Measurements from ENCODE around the gene KASH5. TPM values are rescaled to one million over a fixed set of nuclear protein-coding genes. Genes with fewer than 3 reads are reported as not detected.
"Not testable (repeated sequence)": the region's sequence is repeated elsewhere in the genome, so short reads cannot be mapped to it uniquely, and the experiment has no call there.

Gene KASH5
- polyA plus RNA-seq, 3 donors: 0.14 to 0.57 (median 0.45) TPM

DNA sequence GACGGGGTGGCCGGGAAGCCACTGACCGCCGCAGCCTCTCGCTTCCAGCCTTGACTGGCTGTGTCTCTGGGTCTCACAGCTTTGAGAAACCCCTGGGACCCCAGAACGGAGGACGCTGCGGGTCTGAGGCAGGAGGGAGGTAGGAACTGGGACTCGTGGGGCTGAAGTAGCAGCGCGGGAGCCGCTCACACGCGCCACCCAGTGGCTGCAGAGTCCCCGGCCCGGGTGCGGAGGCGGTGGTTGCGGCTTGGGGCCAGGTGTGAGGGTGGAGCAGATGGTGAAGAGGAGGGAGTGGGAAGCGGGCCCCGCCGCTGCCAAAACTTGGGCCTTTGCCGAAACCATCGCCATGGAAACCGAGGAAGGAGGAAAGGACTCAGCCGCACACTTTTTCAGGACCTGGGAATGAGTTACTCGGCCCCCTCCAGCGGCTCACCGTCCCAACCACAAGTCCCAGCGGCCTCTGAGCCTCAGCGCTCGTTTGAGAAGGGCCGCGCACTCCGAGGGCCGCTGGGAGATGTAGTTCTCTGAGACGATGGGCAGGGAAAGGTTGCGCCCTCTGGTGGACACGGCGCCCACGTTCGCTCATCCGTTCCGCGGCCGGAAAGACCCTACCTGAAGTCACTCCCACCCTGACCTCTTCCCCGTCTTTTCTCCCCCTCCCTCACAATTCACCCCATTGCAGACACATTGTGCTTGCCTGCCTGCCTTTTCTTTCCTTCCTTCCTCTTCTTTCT lies 55.5 kb downstream of the KASH5 start:
- DNase-seq (ENCODE audit: extremely low read depth in 1 of 11, low read depth in 9 of 11, low spot score in 4 of 11): peak; percentile 85 to 95 (median 92)

GRCh38 chr19:49444100-49444700 lies 56.2 kb downstream of the KASH5 start:
- DNase-seq (ENCODE audit: extremely low read depth in 1 of 11, low read depth in 9 of 11, low spot score in 4 of 11): not testable (repeated sequence)

DNA sequence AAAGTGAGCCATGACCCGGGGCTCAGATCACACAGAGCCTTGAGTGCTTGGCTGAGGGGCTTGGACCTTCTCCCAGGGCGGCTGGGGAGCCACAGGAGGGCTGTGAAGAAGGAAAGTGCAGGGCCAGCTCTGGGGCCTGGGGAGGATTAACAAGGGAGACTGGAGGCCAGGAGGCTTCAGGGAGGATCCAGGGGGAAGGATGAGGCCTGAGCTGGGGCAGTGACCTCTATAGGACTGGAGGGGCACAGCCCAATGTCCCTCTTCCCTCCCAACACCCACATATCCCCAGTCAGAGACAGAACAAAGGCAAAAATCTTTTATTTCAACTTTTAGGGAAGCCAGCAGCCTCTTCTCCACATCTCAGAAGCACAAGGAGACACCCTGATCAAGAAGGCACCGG lies 57.9 kb downstream of the KASH5 start:
- DNase-seq (ENCODE audit: extremely low read depth in 1 of 11, low read depth in 9 of 11, low spot score in 4 of 11): no peak

DNA sequence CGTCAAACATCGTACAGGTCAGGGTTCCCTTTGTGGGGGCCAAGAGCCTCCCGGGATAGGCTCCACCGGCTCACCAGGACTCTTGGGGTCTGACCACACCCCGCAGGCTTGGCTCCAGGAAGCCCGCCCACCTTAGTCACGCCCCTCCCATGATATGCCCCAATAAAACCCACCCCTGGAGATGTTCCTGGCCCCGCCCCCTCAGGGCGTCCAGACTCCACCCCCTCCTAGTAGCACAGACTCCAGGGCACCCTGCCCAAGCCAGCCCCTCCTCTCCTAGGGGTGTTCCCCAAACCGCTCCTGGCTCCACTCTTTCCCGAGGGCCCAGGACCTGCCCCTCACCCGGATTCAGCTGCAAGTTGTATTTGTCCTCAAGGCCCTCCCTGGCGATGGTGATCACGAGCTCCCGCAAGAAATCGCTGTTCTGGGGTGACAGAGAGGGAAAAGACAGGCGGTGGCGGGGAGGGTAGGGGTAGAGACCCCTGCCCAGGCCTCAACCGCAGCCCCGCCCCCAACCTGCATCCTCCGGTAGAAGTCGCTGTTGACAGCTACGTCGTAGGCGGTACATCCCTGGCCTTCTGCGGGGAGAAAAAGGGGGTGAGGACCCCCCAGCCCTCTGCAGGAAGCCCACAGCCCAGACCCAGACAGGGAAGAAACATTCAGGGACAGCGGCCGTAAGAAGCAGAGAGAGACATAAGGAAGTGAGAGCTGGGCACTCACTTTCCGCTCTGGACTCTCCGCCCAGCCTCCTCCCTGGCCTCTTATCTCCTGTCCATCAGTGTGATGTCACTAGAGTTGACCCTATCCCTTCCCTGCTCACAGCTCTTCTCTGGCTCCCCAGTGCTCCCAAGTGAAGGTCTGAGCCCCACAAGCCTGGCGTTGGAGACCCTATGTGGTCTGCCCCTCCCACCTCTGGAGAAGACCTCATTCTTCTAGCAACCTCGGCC lies 59.7 kb downstream of the KASH5 start:
- no peak for DNase-seq (ENCODE audit: extremely low read depth in 1 of 11, low read depth in 9 of 11, low spot score in 4 of 11)

DNA sequence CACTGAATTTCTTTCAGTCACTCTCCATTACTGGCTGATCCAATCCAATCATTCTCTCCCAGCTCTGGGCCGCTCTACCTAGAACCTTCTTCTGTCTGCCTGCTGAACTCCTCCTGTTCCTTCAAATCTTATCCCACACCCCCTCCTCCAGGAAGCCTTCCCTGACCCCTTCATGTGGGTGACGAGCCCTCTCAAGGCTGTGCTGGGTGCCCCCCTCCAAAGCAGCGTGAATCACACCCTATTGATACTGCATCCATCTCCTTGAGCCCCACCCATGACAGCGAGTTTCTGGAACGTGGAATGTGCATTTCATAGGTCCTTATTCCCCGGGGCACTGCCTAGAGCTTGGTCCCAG lies 60.4 kb downstream of the KASH5 start:
- DNase-seq (ENCODE audit: extremely low read depth in 1 of 11, low read depth in 9 of 11, low spot score in 4 of 11): no peak

- DNase-seq (ENCODE audit: extremely low read depth in 1 of 11, low read depth in 9 of 11, low spot score in 4 of 11): no peak
Observed at GRCh38 chr19:49450405-49450804, 62.4 kb downstream of the KASH5 start.

DNA sequence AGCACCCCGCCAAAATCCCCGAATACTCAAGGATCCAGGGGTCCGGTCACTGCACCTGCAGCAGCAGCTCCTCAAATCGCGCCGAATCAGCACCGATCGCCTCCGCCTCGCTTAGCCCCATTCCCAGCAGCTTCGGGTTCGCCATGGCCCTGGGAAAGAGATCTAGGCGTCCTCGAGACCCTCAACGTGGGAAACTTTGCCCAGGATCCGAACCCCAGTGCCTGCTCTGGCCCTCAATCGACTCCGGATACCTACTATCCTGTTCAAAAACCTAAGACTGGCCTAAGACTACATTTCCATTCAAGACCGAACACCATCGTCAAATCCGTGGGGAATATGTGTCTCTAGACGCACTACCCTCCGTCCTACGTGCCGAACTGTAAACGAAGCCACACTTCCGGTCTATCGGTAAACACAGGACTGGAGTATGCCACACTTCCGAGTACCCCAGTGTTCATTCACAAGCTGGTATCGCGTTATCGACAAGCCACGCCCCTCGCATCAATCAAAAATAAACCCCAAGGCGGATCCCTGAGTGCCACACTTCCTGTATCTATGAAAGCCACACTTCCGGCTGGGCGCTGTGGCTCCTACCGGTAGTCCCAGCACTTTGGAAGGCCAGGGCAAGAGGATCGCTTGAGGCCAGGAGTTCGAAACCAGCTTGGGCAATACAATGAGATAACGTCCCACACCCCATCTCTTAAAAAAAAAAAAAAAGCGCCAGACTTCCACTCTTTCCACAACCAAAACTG lies 63.6 kb downstream of the KASH5 start, which contains the start of gene PIH1D1:
TSS of gene PIH1D1 (minus strand) at position 385 of the 752 bp plus-strand sequence. CDS start at position 145, 240 bp downstream.
- DNase-seq (ENCODE audit: extremely low read depth in 1 of 11, low read depth in 9 of 11, low spot score in 4 of 11): peak; percentile 96 to 99 (median 98)

GRCh38 chr19:49453013-49453756 lies 65.1 kb downstream of the KASH5 start, which contains the start of gene ALDH16A1:
Gene ALDH16A1, plus strand, starts transcription at chr19:49453225. Its CDS starts 107 bp downstream, at chr19:49453332.
- DNase-seq (ENCODE audit: extremely low read depth in 1 of 11, low read depth in 9 of 11, low spot score in 4 of 11): peak in 10 of 11 donors; percentile 91 to 97 (median 96)

- DNase-seq (ENCODE audit: extremely low read depth in 1 of 11, low read depth in 9 of 11, low spot score in 4 of 11): no peak
Observed at GRCh38 chr19:49453757-49454240, 65.8 kb downstream of the KASH5 start.

DNA sequence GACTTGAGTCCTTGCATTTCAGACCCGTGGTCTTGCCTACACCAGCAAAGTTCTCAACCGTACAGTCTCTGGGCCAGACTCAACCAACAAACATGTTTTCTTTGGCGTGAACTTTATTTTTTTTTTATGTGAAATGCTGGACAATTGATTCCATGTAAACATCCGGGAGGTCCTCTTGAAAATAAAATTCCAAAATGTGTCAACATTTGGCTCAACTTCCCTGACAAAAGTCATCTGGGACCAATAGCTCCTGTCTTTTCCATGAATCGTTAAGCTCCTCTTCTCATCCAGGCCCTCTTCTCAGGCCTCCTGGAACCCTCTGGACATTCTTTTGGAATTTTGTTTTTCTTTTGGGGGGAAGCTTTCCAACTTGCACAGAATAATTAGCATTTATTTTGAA lies 67.7 kb downstream of the KASH5 start:
- DNase-seq (ENCODE audit: extremely low read depth in 1 of 11, low read depth in 9 of 11, low spot score in 4 of 11): peak in 6 of 11 donors; percentile 51 to 82 (median 76)

- no peak for DNase-seq (ENCODE audit: extremely low read depth in 1 of 11, low read depth in 9 of 11, low spot score in 4 of 11)
Observed at GRCh38 chr19:49456326-49456725, 68.3 kb downstream of the KASH5 start.

- no peak for DNase-seq (ENCODE audit: extremely low read depth in 1 of 11, low read depth in 9 of 11, low spot score in 4 of 11)
Observed at GRCh38 chr19:49458567-49458903, 70.5 kb downstream of the KASH5 start.

DNA sequence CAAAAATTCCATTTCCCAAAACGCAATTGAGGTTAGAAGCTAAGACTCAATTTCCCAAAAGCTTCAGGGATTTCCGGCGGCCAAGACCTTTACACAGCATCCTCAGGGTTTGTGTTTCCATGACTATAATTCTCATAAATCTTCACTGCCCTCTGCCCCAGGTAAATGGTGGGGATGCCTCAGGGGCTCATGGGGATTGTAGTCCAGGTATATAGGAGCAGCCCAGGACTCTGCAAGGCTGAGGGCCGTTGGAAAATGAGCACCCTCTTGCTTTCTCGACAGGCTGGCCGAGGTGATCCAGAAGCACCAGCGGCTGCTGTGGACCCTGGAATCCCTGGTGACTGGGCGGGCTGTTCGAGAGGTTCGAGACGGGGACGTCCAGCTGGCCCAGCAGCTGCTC lies 71.3 kb downstream of the KASH5 start:
- DNase-seq (ENCODE audit: extremely low read depth in 1 of 11, low read depth in 9 of 11, low spot score in 4 of 11): no peak

GRCh38 chr19:49461130-49461529 lies 73.1 kb downstream of the KASH5 start:
- DNase-seq (ENCODE audit: extremely low read depth in 1 of 11, low read depth in 9 of 11, low spot score in 4 of 11): not testable (repeated sequence)

DNA sequence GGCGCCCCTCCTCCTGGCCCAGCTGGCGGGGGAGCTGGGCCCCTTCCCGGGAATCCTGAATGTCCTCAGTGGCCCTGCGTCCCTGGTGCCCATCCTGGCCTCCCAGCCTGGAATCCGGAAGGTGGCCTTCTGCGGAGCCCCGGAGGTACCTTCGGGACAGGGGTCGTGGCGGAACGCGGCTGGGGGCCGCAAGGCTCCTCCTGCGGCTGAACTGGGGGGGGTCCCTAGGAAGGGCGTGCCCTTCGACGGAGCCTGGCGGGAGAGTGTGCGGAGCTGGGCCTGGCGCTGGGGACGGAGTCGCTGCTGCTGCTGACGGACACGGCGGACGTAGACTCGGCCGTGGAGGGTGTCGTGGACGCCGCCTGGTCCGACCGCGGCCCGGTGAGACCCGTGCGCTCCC lies 73.6 kb downstream of the KASH5 start:
- no peak for DNase-seq (ENCODE audit: extremely low read depth in 1 of 11, low read depth in 9 of 11, low spot score in 4 of 11)

- DNase-seq (ENCODE audit: extremely low read depth in 1 of 11, low read depth in 9 of 11, low spot score in 4 of 11): no peak
Observed at GRCh38 chr19:49462492-49462891, 74.4 kb downstream of the KASH5 start.

DNA sequence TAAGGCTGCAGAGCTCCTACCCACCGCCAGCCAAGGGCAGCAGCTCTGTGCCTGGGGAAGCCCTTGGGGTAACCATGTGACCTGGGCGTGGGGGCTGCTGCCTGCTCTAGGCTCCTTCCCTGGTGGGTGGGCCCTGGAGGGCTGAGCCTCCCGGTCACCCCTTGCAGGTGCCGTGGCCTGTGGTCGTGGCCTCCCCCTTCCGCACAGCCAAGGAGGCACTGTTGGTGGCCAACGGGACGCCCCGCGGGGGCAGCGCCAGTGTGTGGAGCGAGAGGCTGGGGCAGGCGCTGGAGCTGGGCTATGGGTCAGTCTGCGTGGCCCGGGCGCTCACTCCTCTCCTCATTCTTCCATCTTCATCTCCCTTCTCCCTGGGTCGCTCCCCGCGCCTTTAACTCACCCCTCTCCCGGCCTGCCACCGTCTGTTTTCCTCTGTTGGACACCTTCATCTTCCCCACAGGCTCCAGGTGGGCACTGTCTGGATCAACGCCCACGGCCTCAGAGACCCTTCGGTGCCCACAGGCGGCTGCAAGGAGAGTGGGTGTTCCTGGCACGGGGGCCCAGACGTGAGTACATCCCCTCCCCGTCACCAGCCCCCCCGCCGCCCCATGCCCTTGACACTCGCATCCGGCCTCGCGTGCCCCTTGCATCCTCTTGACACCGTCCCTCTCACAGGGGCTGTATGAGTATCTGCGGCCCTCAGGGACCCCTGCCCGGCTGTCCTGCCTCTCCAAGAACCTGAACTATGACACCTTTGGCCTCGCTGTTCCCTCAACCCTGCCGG lies 76.1 kb downstream of the KASH5 start:
- no peak for DNase-seq (ENCODE audit: extremely low read depth in 1 of 11, low read depth in 9 of 11, low spot score in 4 of 11)
